ENCODE measurements around the gene MRTFA. TPM values are rescaled to one million over a fixed set of nuclear protein-coding genes. Genes with fewer than 3 reads are reported as not detected.

Gene MRTFA
- total RNA-seq, 1 experiment from 2014 or later: 44.7 TPM

DNA sequence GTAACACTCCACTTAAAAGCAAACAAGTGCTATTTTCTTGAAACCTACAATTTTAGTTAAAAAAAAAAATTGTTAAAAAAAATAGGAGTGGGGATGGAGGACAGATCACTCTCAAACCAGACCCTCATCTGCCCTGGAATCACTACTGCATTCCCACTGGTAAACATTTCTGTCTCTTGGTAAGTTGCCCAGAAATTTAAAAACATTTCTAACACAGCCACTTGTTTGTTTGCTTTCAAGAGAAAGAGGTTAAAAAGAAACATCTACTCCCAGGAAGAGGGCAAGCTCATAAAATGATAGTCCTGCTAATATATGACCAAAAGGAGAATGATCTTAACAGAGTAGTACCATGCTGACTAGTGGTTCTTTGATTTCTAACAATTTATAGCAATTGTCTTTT is 182.8 kb downstream of the MRTFA start:
- Histone ChIP-seq H3K36me3 (ENCODE audit: low read depth) (no peaks in the 10 kb centered on the region), H3F3A (ENCODE audit: insufficient read depth, low read depth) (peaks cover 18% of the 10 kb centered on the region; the same call in 1 of the 2 replicates), H3K27me3 (ENCODE audit: insufficient read depth, low read depth) (no peaks in the 10 kb centered on the region), H3K4me2 (no peak overlapping the region), H3K79me2 (ENCODE audit: low read depth) (peaks cover 26% of the 10 kb centered on the region; the same call in 1 of the 2 replicates), H4K20me1 (ENCODE audit: insufficient read depth) (peaks cover 1% of the 10 kb centered on the region; the same call in 1 of the 2 replicates), H3K4me3 (no peak overlapping the region), H3K9me3 (ENCODE audit: insufficient read depth, low read depth) (no peaks in the 10 kb centered on the region), H3K27ac (no peak overlapping the region), H3K4me1 (replicated peaks; ENCODE audit: insufficient read depth) (0 out of 2 replicates have a peak, but pooled peaks cover 7% of the 10 kb centered on the region), H2AFZ (no peak overlapping the region), H3K9me2 (ENCODE audit: insufficient read depth) (no peaks in the 10 kb centered on the region)
- no peak for TF ChIP-seq EZH2 (IDR thresholded peaks at IDR 0.05; ENCODE audit: low read depth)
- TF ChIP-seq, protein P1, sequence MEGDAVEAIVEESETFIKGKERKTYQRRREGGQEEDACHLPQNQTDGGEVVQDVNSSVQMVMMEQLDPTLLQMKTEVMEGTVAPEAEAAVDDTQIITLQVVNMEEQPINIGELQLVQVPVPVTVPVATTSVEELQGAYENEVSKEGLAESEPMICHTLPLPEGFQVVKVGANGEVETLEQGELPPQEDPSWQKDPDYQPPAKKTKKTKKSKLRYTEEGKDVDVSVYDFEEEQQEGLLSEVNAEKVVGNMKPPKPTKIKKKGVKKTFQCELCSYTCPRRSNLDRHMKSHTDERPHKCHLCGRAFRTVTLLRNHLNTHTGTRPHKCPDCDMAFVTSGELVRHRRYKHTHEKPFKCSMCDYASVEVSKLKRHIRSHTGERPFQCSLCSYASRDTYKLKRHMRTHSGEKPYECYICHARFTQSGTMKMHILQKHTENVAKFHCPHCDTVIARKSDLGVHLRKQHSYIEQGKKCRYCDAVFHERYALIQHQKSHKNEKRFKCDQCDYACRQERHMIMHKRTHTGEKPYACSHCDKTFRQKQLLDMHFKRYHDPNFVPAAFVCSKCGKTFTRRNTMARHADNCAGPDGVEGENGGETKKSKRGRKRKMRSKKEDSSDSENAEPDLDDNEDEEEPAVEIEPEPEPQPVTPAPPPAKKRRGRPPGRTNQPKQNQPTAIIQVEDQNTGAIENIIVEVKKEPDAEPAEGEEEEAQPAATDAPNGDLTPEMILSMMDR (conservative IDR thresholded peaks at IDR 0.05): no peak
- CTCF ChIA-PET: interaction anchor here (0.6 kb wide), 2 partner anchors 151 to 469 kb away, joined by 3 to 6 read pairs; no protein-coding TSS in a partner anchor
- BruUV-seq (replicated peaks): no TSS peak
- no peak for DNase-seq
- intact Hi-C loops (cut with micrococcal nuclease; ENCODE audit: unreplicated experiment): no loop called here
- POLR2A ChIA-PET (ENCODE audit: unreplicated experiment): no interaction called here

DNA sequence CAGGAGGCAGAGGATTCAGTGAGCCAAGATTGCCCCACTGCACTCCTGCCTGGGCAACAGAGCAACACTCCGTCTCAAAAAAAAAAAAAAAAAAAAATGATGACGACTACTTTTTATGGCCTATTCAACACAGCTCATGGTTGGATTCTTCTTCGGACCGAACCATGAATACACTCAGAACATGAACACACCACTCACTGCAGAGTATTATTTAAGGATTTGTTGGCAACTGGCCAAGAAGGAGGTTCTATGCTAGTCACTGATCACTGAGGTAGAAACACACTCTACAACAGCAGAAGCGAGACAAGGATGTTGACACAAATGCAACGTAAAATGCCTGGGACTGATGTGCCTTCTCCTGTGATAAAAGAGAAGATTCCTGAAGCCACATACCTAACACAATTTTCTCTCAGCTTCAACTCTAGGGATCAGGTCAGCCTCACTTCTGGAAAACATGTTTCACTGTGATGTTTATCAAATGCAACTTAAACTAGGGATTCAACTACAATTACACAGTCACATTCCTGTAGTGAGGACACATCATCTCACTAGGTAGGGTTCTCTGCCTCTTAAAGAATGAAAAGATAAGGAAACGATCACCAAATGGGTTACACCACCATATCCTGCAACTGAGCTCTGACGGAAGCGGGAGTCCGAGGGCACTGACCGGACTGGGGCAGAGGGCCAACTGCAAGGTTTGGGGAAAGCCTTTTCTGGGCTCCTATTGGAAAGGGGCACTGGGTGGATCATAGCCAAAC is 183.6 kb downstream of the MRTFA start:
- TF ChIP-seq EZH2 (IDR thresholded peaks at IDR 0.05; ENCODE audit: low read depth): no peak
- TF ChIP-seq, protein P1 (conservative IDR thresholded peaks at IDR 0.05): no peak
- BruUV-seq (replicated peaks): no TSS peak
- H3F3A ChIP-seq (ENCODE audit: insufficient read depth, low read depth): peaks cover 18% of the 10 kb centered on the region; the same call in 1 of the 2 replicates
- H3K4me2 ChIP-seq: no peak overlapping the region
- 0 out of 2 replicates have a peak, but pooled peaks cover 7% of the 10 kb centered on the region for H3K4me1 ChIP-seq (replicated peaks; ENCODE audit: insufficient read depth)
- H3K27me3 ChIP-seq (ENCODE audit: insufficient read depth, low read depth): no peaks in the 10 kb centered on the region
- H4K20me1 ChIP-seq (ENCODE audit: insufficient read depth): peaks cover 7% of the 10 kb centered on the region; the same call in 1 of the 2 replicates
- no peak overlapping the region for H2AFZ ChIP-seq
- no peaks in the 10 kb centered on the region for H3K9me3 ChIP-seq (ENCODE audit: insufficient read depth, low read depth)
- no peak overlapping the region for H3K27ac ChIP-seq
- H3K79me2 ChIP-seq (ENCODE audit: low read depth): peaks cover 33% of the 10 kb centered on the region; the same call in 1 of the 2 replicates
- DNase-seq: no peak
- CTCF ChIA-PET: interaction anchor here (0.6 kb wide), 2 partner anchors 151 to 470 kb away, joined by 3 to 6 read pairs; no protein-coding TSS in a partner anchor
- no peak overlapping the region for H3K4me3 ChIP-seq
- no peaks in the 10 kb centered on the region for H3K9me2 ChIP-seq (ENCODE audit: insufficient read depth)
- POLR2A ChIA-PET (ENCODE audit: unreplicated experiment): no interaction called here
- no peaks in the 10 kb centered on the region for H3K36me3 ChIP-seq (ENCODE audit: low read depth)
- intact Hi-C loops (cut with micrococcal nuclease; ENCODE audit: unreplicated experiment): no loop called here

DNA sequence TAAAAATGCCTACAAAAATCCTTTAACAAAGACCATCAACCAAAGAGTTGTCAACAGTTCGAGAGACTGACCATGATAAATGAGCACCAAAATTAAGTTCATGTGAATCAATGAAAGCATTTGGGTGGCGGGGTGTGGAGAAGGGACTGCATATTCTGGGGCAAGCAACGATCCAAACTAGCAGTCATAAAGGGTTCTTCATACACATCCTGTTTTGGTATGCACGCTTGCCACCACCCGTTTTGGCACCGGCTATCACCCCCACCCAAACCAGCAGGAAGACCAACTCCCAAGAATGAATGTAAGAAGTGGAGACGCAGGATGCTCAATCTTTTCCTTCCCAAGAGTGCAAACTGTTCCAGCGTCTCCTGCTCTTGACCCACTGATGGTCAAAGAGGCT is 185.3 kb downstream of the MRTFA start:
- H3K27ac ChIP-seq: no peak overlapping the region
- intact Hi-C loops (cut with micrococcal nuclease; ENCODE audit: unreplicated experiment): no loop called here
- H3F3A ChIP-seq (ENCODE audit: insufficient read depth, low read depth): peaks cover 13% of the 10 kb centered on the region; the same call in 1 of the 2 replicates
- no peak overlapping the region for H3K4me3 ChIP-seq
- TF ChIP-seq, protein P1 (conservative IDR thresholded peaks at IDR 0.05): no peak
- TF ChIP-seq EZH2 (IDR thresholded peaks at IDR 0.05; ENCODE audit: low read depth): no peak
- H3K9me3 ChIP-seq (ENCODE audit: insufficient read depth, low read depth): no peaks in the 10 kb centered on the region
- no peak for DNase-seq
- 0 out of 2 replicates have a peak, but pooled peaks cover 7% of the 10 kb centered on the region for H3K4me1 ChIP-seq (replicated peaks; ENCODE audit: insufficient read depth)
- ChIA-PET POLR2A (ENCODE audit: unreplicated experiment) (no interaction called here), CTCF (interaction anchor here (0.6 kb wide), 1 partner anchor 350 kb away, joined by 3 read pairs; no protein-coding TSS in a partner anchor)
- H3K27me3 ChIP-seq (ENCODE audit: insufficient read depth, low read depth): no peaks in the 10 kb centered on the region
- no peaks in the 10 kb centered on the region for H3K36me3 ChIP-seq (ENCODE audit: low read depth)
- H3K9me2 ChIP-seq (ENCODE audit: insufficient read depth): no peaks in the 10 kb centered on the region
- peaks cover 39% of the 10 kb centered on the region for H3K79me2 ChIP-seq (ENCODE audit: low read depth)
- no peak overlapping the region for H2AFZ ChIP-seq
- no peak overlapping the region for H3K4me2 ChIP-seq
- BruUV-seq (replicated peaks): no TSS peak
- peaks cover 10% of the 10 kb centered on the region; the same call in 1 of the 2 replicates for H4K20me1 ChIP-seq (ENCODE audit: insufficient read depth)

Measured in PC-9 (cell line).